K562 (cell line): ENCODE results near the gene UQCR11. TPM values are rescaled to one million over a fixed set of nuclear protein-coding genes. Genes with fewer than 3 reads are reported as not detected.
A peak's percentile ranks its signal among the peaks of the same experiment; 100 is the strongest.

Experiments used
- ATF2 ChIP-seq: sonication (generic); formaldehyde crosslinking; IDR thresholded peaks from 2 replicates; pipeline ENCODE4 v1.8.1; 2022; ENCODE audit warnings: missing genetic modification reagents
- CHD7 ChIP-seq: fragments of 200-600 bp; sonication (generic); IDR thresholded peaks from one replicate; pipeline ENCODE4 v1.6.1; 2012; ENCODE audit warnings: mild to moderate bottlenecking, low read depth, low read length, inconsistent platforms
- PHF20 ChIP-seq: fragments of 450-650 bp; IDR thresholded peaks from 2 replicates; pipeline ENCODE4 v1.6.1; 2018; ENCODE audit not compliant: partially characterized antibody
- POLR2B ChIP-seq: fragments of 450-650 bp; IDR thresholded peaks from 2 replicates; pipeline ENCODE4 v1.6.1; 2018; ENCODE audit warnings: low read depth; ENCODE audit not compliant: partially characterized antibody
- RBM34 ChIP-seq: fragments of 200-400 bp; formaldehyde crosslinking; IDR thresholded peaks from 2 replicates; pipeline ENCODE4 v1.6.1; 2018; ENCODE audit warnings: low read length, borderline replicate concordance; ENCODE audit not compliant: insufficient read depth
- TCF7L2 ChIP-seq: fragments of 150-350 bp; IDR thresholded peaks from 2 replicates; pipeline ENCODE4 v1.6.1; 2016; ENCODE audit warnings: low read depth, mild to moderate bottlenecking, low read length, moderate library complexity
- TRIM24 ChIP-seq, 2 experiments: fragments of 450-650 bp; IDR thresholded peaks; 2 replicates each; pipeline ENCODE4 v1.6.1; 2016
- XRCC4 ChIP-seq: IDR thresholded peaks from one replicate; pipeline ENCODE4 v1.6.1; 2011; ENCODE audit not compliant: insufficient read depth, insufficient read length; ENCODE audit errors: extremely low read depth
- ZNF518B ChIP-seq: fragments of 250-450 bp; sonication (Bioruptor Pico); IDR thresholded peaks from 2 replicates; pipeline ENCODE4 v1.5.0; 2021; ENCODE audit warnings: mild to moderate bottlenecking, moderate library complexity
- polyA plus RNA-seq, 8 experiments: library from polyadenylated mRNA; depleted of rRNA in 4 of 8; stranded (reverse) in 5 of 8; unstranded in 3 of 8; fragments of >200 nt; fragmentation: Nextera tagmentation in 2 of 8; fragmentation: Illumina TruSeq in 1 of 8; extraction: Ambion mirVana in 2 of 8; extraction: Trizol in 1 of 8; gene quantifications; 2 replicates each; pipeline versions ENCODE4 v1.2.1 to v1.2.3, GENCODE V29; 2011 to 2014; ENCODE audit warnings: inconsistent platforms in 1 of 8, missing spikeins in 1 of 8
- total RNA-seq, 7 experiments: library from RNA; depleted of rRNA in 6 of 7; stranded (reverse); fragments of >200 nt in 6 of 7; fragmentation: Illumina TruSeq in 2 of 7; extraction: Trizol in 2 of 7; gene quantifications; 2 replicates each; pipeline versions ENCODE4 v1.2.1 to v1.2.3, GENCODE V29; 2011 to 2021; ENCODE audit warnings: low replicate concordance in 1 of 7

UQCR11 gene
- total and polyA plus RNA-seq, 9 of the 15 experiments (the other 6 are each of a cell fraction or from before 2014, with no cell fraction given) = 57.6 to 394 (median 259) TPM

- no peak for TF ChIP-seq CHD7
- no peak for TF ChIP-seq TCF7L2
- no peak for TF ChIP-seq PHF20
- TF ChIP-seq POLR2B = peak; percentile 72
- no peak for TF ChIP-seq ZNF518B
- TF ChIP-seq ATF2 = no peak
- TF ChIP-seq XRCC4 = no peak
- no peak for TF ChIP-seq RBM34
- TF ChIP-seq TRIM24 (IDR thresholded peaks at IDR 0.05) = no peak
Observed at GRCh38 chr19:1605236-1606137, at the start of gene UQCR11 (continued).
